Osteoblast (primary cell): ENCODE data around the gene ASPG. TPM values are rescaled to one million over a fixed set of nuclear protein-coding genes. Genes with fewer than 3 reads are reported as not detected.
A peak's percentile ranks its signal among the peaks of the same experiment; 100 is the strongest.

Experiments
- DNase-seq: peaks from one replicate; pipeline ENCODE4 v3.0.0; 2011; ENCODE audit warnings: low spot score, mixed read lengths; ENCODE audit not compliant: insufficient read length; ENCODE audit errors: missing footprints
- H2AFZ ChIP-seq: 2 replicates; pipeline ENCODE4 v1.6.0; 2011; ENCODE audit warnings: mild to moderate bottlenecking, low read length
- H3K27ac ChIP-seq: 2 replicates; pipeline ENCODE4 v1.5.1; 2011; ENCODE audit warnings: mild to moderate bottlenecking, low read depth, low read length, moderate library complexity
- H3K27me3 ChIP-seq: 2 replicates; pipeline ENCODE4 v1.6.0; 2012; ENCODE audit warnings: mild to moderate bottlenecking, control low read depth, inconsistent platforms, low read length, moderate library complexity; ENCODE audit not compliant: insufficient read depth
- H3K36me3 ChIP-seq: 2 replicates; pipeline ENCODE4 v1.5.1; 2011; ENCODE audit warnings: mild to moderate bottlenecking, low read length, control low read depth, moderate library complexity; ENCODE audit not compliant: insufficient read depth
- H3K4me1 ChIP-seq: 2 replicates; pipeline ENCODE4 v1.5.1; 2011; ENCODE audit warnings: mild to moderate bottlenecking, low read length, control low read depth, moderate library complexity; ENCODE audit not compliant: insufficient read depth
- H3K4me2 ChIP-seq: 2 replicates; pipeline ENCODE4 v1.6.0; 2011; ENCODE audit warnings: mild to moderate bottlenecking, low read length; ENCODE audit not compliant: insufficient read depth
- H3K4me3 ChIP-seq: fragments of 200-600 bp; sonication (generic); 3 replicates; pipeline ENCODE4 v1.5.1; 2012; ENCODE audit warnings: mild to moderate bottlenecking, low read length, inconsistent platforms; ENCODE audit not compliant: insufficient read depth
- H3K79me2 ChIP-seq: 2 replicates; pipeline ENCODE4 v1.6.0; 2012; ENCODE audit warnings: mild to moderate bottlenecking, low read length, control low read depth, inconsistent platforms; ENCODE audit not compliant: insufficient read depth
- H3K9me3 ChIP-seq: 2 replicates; pipeline ENCODE4 v1.5.1; 2011; ENCODE audit warnings: low read depth, low read length, control low read depth
- H4K20me1 ChIP-seq: 2 replicates; pipeline ENCODE4 v1.6.0; 2012; ENCODE audit warnings: mild to moderate bottlenecking, low read length, control low read depth; ENCODE audit not compliant: insufficient read depth
- total RNA-seq: library from RNA; depleted of rRNA; stranded (reverse); fragments of >200 nt; gene quantifications from 2 replicates; pipeline ENCODE4 v1.2.3, GENCODE V29; 2012
- TF ChIP-seq, protein P1 (sequence below): IDR thresholded peaks from 2 replicates; pipeline ENCODE4 v1.5.1; 2011; ENCODE audit warnings: mild to moderate bottlenecking, low read depth, low read length, moderate library complexity; ENCODE audit errors: extremely low read depth

ASPG gene
- total RNA-seq, 1 donor, result not detected

DNA sequence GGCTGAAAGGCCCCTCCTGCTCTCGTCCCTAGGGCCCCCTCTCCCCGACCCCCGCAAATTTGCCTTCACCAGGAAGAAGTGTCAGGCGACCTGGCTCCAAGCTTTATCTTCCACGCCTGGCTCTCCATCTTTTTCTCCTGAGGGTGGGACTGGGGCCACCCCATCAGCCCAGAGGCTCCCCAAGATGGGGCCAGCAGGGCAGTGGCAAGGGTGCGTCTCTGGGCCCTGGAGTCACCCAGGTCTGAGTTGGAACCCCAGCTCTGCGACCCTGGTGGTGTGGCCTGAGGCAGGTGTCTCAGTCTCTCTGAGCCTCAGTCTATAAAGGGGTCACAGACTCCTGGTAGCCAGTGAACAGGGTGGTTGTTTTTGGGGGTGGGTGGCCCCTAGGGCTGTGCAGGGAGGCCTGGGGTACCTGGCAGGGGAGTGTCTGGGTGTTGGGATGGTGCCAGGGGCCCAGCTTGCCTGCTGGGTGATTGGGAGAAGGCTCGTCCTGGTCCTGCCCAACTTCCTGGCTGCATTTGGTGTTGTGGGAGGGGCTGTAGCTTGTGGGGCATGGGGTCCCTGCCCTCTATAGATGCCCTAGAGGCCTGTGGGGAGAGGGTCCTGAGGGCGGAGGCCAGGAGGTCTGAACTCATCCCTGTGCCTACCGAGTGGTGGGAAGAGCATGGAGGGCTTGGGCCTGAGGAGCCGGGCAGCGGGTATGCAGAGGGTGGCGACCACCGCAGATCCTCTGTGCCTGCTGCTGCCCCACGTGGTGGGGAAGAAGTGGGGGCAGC, 60.5 kb downstream of the ASPG start:
- TF ChIP-seq, protein P1, sequence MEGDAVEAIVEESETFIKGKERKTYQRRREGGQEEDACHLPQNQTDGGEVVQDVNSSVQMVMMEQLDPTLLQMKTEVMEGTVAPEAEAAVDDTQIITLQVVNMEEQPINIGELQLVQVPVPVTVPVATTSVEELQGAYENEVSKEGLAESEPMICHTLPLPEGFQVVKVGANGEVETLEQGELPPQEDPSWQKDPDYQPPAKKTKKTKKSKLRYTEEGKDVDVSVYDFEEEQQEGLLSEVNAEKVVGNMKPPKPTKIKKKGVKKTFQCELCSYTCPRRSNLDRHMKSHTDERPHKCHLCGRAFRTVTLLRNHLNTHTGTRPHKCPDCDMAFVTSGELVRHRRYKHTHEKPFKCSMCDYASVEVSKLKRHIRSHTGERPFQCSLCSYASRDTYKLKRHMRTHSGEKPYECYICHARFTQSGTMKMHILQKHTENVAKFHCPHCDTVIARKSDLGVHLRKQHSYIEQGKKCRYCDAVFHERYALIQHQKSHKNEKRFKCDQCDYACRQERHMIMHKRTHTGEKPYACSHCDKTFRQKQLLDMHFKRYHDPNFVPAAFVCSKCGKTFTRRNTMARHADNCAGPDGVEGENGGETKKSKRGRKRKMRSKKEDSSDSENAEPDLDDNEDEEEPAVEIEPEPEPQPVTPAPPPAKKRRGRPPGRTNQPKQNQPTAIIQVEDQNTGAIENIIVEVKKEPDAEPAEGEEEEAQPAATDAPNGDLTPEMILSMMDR, result no peak

DNA sequence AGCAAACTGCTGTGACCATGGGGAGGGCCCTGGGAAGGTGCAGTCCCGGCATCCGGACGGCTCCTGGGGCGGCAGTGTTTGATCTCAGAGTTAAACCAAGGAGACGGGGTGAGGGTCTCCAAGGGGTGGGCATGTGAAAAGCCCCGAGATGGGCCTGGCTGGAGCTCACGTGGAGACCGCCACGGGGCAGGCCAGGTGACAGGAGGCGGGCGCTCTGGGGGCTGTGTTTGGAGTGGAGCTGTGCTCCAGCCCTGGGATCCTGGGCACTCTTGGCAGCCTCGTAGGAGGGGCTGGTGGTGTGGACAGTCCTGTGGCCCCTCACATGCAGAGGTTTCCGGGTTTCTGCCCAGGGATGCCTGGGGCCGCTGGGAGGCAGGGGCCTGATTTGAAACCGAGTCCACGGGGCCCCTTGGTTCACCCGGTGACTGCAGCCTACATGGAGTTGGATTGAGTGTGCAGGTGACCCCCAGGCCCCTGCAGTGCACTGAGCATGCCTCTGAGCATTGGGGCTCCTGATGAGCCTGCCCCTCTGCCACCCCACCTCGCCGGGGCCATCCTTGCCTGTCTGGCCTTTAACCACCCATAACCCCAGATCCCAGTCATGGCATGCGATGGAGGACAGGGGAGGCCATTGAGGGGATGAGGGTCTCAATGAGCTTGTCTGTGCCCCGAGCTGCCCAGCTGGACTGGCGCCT, 61.3 kb downstream of the ASPG start:
- no peak overlapping the region for H3K4me3 ChIP-seq

More for the DNA sequence above, 60.5 kb downstream of the ASPG start:
- Histone ChIP-seq H2AFZ (no peak overlapping the region), H3K27ac (no peak overlapping the region), H3K36me3 (no peaks in the 10 kb centered on the region), H4K20me1 (no peaks in the 10 kb centered on the region), H3K9me3 (no peaks in the 10 kb centered on the region), H3K4me2 (no peak overlapping the region), H3K4me1 (no peaks in the 10 kb centered on the region), H3K27me3 (no peaks in the 10 kb centered on the region), H3K4me3 (no peak overlapping the region), H3K79me2 (no peaks in the 10 kb centered on the region)
- peak; percentile 84 for DNase-seq

DNA sequence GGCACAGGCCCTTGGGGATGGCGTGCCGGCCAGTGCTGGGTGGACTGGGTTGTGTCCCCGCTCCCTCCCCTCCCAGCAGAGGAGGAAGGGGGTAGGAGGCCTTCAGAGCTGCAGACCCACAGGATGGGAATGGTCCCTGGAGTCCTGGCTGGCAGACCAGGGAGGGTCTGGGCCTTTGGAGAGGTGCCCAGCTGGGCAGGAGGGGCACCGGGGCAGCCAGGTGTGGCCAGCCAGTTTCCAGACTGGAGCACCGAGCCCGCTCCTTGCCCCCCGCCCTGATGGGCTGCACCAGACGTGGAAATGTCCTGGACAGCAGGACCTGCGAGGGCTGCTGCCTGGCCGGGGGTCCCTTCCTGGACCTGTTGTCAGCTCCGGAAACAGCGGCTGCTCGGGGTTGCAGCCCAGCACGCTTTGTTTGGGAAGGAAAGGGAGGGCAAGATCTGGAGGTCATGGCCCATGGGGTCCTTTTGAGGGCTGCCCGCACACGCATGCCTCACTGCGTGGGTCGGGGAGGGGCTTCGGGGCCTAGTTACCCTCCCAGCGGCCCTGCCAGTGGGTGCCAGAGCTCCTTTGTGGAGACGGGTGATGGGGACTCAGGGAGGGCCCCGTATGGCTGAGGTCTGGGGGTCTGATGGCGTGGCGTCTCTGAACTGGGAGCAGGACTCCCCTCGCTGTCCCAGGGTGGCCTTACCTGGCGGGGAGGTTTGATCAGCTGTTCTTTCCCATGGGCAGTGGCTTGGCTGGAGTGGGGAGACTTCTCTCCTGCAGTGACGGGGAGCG, 62.0 kb downstream of the ASPG start:
- TF ChIP-seq, protein P1, result no peak
- H3K4me2 ChIP-seq, result no peak overlapping the region
- H3K79me2 ChIP-seq, result no peaks in the 10 kb centered on the region
- DNase-seq, result peak; percentile 83
- no peaks in the 10 kb centered on the region for H4K20me1 ChIP-seq
- no peaks in the 10 kb centered on the region for H3K9me3 ChIP-seq
- no peaks in the 10 kb centered on the region for H3K36me3 ChIP-seq
- H3K4me3 ChIP-seq, result no peak overlapping the region
- H3K4me1 ChIP-seq, result no peaks in the 10 kb centered on the region
- no peak overlapping the region for H3K27ac ChIP-seq
- no peaks in the 10 kb centered on the region for H3K27me3 ChIP-seq
- no peak overlapping the region for H2AFZ ChIP-seq

More for the DNA sequence above, 61.3 kb downstream of the ASPG start:
- TF ChIP-seq, protein P1, result no peak
- DNase-seq, result peak; percentile 88
- H3K27me3 ChIP-seq, result no peaks in the 10 kb centered on the region
- H3K9me3 ChIP-seq, result no peaks in the 10 kb centered on the region
- H2AFZ ChIP-seq, result no peak overlapping the region
- H4K20me1 ChIP-seq, result no peaks in the 10 kb centered on the region
- H3K79me2 ChIP-seq, result no peaks in the 10 kb centered on the region
- no peak overlapping the region for H3K27ac ChIP-seq
- no peak overlapping the region for H3K4me2 ChIP-seq
- H3K36me3 ChIP-seq, result no peaks in the 10 kb centered on the region
- no peaks in the 10 kb centered on the region for H3K4me1 ChIP-seq
